Measurements from ENCODE around the gene GCSAML. TPM values are rescaled to one million over a fixed set of nuclear protein-coding genes. Genes with fewer than 3 reads are reported as not detected.

GCSAML gene
- total RNA-seq, 1 donor from 2014 or later = not detected

DNA sequence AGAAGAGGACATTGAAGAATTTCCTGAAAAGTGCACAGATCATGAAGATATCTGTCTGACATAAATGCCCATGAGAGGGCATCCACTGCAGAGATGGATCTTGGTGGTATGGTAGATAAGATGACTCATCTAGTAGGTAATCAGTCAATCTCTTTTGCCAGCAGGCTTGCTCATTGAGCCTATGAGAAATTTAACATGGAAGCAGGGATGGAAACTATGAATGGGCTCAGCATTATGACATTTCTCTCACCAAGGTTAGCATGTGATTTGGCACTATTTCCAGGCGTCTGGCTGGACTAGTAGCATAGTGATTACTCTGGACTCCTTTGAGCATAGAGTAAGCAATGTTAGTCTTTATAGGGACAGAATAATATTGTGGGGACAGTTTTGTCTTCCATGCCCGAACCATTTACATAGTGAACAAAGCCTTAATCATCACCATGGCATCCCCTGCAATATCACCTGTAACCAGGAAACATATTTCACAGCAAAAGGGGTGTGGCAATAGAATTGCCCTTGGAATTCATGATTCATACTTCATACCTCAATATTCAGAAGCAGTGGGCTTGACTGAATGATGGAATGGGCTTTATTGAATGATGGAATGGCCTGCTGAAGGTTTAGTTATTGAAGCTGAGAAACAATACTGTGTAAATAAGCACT, 20.0 kb upstream of the GCSAML start:
- TF ChIP-seq, protein P1, sequence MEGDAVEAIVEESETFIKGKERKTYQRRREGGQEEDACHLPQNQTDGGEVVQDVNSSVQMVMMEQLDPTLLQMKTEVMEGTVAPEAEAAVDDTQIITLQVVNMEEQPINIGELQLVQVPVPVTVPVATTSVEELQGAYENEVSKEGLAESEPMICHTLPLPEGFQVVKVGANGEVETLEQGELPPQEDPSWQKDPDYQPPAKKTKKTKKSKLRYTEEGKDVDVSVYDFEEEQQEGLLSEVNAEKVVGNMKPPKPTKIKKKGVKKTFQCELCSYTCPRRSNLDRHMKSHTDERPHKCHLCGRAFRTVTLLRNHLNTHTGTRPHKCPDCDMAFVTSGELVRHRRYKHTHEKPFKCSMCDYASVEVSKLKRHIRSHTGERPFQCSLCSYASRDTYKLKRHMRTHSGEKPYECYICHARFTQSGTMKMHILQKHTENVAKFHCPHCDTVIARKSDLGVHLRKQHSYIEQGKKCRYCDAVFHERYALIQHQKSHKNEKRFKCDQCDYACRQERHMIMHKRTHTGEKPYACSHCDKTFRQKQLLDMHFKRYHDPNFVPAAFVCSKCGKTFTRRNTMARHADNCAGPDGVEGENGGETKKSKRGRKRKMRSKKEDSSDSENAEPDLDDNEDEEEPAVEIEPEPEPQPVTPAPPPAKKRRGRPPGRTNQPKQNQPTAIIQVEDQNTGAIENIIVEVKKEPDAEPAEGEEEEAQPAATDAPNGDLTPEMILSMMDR (IDR thresholded peaks at IDR 0.05) = no peak
- Mint-ChIP-seq H3K4me3 (ENCODE audit: unreplicated experiment) (no peak overlapping the region), H3K36me3 (ENCODE audit: low read depth) (no peaks in the 10 kb centered on the region), H3K27me3 (ENCODE audit: low read depth) (peaks cover 6% of the 10 kb centered on the region), H3K4me1 (ENCODE audit: low read depth) (no peaks in the 10 kb centered on the region), H3K9me3 (ENCODE audit: low read depth) (peaks cover 3% of the 10 kb centered on the region), H3K27ac (ENCODE audit: unreplicated experiment) (no peak overlapping the region)
- DNase-seq (ENCODE audit: low spot score) = no peak

DNA sequence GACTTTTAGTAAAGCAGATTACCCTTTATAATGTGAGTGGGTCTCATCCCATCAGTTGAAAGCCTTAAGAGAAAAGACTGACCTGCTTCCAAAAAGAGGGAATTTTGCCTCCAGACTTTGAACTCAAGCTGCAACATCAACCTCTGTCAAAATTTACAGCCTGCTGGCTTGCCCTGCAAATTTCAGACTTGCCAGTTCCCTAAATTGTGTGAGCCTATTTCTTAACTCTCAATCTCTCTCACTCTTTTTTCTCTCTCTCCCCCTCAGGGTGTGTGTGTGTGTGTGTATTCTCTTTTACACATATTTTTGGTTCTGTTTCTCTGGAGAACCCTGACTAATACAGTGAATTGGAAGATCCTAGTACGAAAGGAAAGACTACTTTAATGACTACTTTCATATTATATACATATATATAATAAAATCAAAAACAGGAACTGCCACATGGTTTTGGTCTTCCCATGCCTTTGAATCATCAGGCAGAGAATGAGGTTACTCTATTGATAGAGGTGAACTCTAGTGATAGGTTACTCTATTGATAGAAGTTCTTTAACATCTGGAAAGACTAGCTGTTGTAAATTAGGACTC, 19.1 kb upstream of the GCSAML start:
- TF ChIP-seq, protein P1 (IDR thresholded peaks at IDR 0.05) = no peak
- Mint-ChIP-seq H3K4me1 (ENCODE audit: low read depth) (no peaks in the 10 kb centered on the region), H3K27ac (ENCODE audit: unreplicated experiment) (no peak overlapping the region), H3K9me3 (ENCODE audit: low read depth) (peaks cover 3% of the 10 kb centered on the region), H3K4me3 (ENCODE audit: unreplicated experiment) (no peak overlapping the region), H3K36me3 (ENCODE audit: low read depth) (no peaks in the 10 kb centered on the region), H3K27me3 (ENCODE audit: low read depth) (peaks cover 3% of the 10 kb centered on the region)
- DNase-seq (ENCODE audit: low spot score) = no peak

DNA sequence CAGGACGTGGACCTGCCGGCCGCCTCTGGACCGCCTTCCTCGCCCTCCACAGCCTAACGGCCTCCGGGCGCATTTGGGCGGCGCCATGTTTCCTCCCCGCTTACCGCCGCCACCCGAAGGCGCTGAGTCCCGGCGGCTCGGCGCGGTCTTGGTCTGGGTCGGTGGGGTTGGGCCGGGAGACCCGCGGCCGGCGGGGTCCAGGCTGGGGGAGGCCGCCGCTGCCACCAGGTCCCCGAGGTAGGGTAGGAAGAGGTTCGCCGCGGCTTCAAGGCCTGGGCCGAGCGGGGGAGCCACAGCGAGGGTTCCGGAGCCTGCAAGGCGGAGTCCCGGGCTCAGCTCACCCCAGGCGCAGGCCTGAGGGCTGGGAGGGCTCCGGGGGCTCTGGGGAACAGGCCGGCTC, 18.1 kb upstream of the GCSAML start:
- Mint-ChIP-seq H3K9me3 (ENCODE audit: low read depth) (peaks cover 3% of the 10 kb centered on the region), H3K36me3 (ENCODE audit: low read depth) (no peaks in the 10 kb centered on the region), H3K4me3 (ENCODE audit: unreplicated experiment) (no peak overlapping the region), H3K27ac (ENCODE audit: unreplicated experiment) (no peak overlapping the region), H3K27me3 (ENCODE audit: low read depth) (peaks cover 2% of the 10 kb centered on the region), H3K4me1 (ENCODE audit: low read depth) (no peaks in the 10 kb centered on the region)
- no peak for DNase-seq (ENCODE audit: low spot score)
- TF ChIP-seq, protein P1 (IDR thresholded peaks at IDR 0.05) = no peak

DNA sequence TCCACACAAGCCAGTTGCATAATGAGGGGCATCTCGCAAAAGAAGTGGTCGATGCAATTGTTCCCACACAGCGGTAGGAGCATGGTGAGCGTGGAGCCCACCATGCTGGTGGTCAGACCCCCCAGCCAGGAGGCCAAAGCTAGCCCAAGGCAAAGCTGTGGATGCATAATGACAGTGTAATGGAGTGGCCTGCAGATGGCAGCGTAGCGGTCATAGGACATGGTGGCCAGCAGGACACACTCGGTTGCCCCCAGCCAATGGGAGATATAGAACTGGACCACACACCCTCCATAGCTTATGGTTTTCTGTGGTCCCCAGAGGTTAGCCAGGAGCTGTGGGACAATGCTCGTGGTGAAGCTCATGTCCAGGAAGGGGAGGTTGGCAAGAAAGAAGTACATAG, 17.0 kb upstream of the GCSAML start:
- Mint-ChIP-seq H3K27me3 (ENCODE audit: low read depth) (peaks cover 2% of the 10 kb centered on the region), H3K4me1 (ENCODE audit: low read depth) (no peaks in the 10 kb centered on the region), H3K36me3 (ENCODE audit: low read depth) (no peaks in the 10 kb centered on the region), H3K27ac (ENCODE audit: unreplicated experiment) (no peak overlapping the region), H3K4me3 (ENCODE audit: unreplicated experiment) (no peak overlapping the region), H3K9me3 (ENCODE audit: low read depth) (peaks cover 3% of the 10 kb centered on the region)
- TF ChIP-seq, protein P1 (IDR thresholded peaks at IDR 0.05) = peak; percentile 6
- DNase-seq (ENCODE audit: low spot score) = no peak

DNA sequence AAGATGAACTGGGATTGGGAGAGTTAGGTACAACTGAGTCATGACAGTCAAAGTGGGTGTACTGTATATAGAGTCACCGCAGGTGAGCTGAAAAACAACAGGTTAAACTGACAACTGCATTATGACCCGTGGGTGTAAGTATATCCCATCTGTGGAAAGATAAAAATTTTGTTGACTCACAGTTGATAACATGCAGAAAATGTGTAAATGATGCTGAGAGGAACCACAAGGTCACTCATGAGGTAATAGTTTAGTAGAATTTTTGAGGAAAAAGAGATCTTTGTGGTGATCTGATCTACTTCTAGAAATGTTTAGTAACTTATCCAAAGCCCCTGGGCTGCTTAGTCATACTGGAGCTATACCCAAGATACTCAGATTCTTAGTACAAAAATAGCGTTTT, 13.5 kb upstream of the GCSAML start:
- Mint-ChIP-seq H3K4me3 (ENCODE audit: unreplicated experiment) (no peak overlapping the region), H3K4me1 (ENCODE audit: low read depth) (no peaks in the 10 kb centered on the region), H3K27ac (ENCODE audit: unreplicated experiment) (no peak overlapping the region), H3K36me3 (ENCODE audit: low read depth) (no peaks in the 10 kb centered on the region), H3K9me3 (ENCODE audit: low read depth) (peaks cover 20% of the 10 kb centered on the region), H3K27me3 (ENCODE audit: low read depth) (peaks cover 2% of the 10 kb centered on the region)
- TF ChIP-seq, protein P1 (IDR thresholded peaks at IDR 0.05) = no peak
- no peak for DNase-seq (ENCODE audit: low spot score)

All from chondrocyte (in vitro differentiated cells).